Measurements from ENCODE around the gene ZNF45. TPM values are rescaled to one million over a fixed set of nuclear protein-coding genes. Genes with fewer than 3 reads are reported as not detected.

The ZNF45 gene
- 4.9 and 5.2 TPM in 2 replicates for total RNA-seq

DNA sequence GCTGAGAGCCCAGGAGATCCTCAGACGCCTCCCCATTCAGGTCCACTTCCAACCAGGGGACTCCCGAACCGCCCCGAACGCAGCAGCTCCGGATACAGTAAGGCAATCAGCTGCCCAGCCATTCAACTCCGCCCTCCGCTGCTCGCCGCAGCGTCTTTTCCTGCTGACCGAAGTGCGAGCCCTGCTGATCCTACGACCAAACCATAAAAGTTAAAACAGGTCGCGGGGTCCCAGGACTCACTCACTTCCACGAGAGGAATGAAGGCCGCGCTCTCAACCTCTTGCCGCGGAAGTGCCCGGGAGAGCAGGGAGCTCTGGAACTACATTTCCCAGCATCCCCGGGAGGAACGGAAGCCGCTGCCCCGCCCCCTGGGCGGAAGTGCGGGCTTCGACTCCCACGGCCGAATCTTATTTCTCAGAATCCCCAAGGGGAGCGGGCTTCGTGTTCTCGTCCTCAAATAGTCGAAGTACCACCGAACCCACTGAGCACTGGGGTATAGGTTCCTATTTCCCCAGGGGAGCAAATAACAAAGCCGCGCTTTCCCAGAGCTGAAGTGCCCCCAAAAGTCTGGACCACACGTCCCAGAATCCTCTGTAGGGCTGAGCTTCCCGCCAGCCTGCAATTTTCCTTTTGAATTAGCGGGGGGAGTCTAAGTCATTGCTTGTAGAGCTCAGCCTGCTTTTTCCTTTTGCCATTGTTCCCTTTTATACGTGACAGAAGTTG, at the start of gene ZNF45:
ZNF45 (minus strand) TSS at position 298 of the 724 bp plus-strand sequence. CDS start 13,097 bp downstream, outside the sequence.

DNA sequence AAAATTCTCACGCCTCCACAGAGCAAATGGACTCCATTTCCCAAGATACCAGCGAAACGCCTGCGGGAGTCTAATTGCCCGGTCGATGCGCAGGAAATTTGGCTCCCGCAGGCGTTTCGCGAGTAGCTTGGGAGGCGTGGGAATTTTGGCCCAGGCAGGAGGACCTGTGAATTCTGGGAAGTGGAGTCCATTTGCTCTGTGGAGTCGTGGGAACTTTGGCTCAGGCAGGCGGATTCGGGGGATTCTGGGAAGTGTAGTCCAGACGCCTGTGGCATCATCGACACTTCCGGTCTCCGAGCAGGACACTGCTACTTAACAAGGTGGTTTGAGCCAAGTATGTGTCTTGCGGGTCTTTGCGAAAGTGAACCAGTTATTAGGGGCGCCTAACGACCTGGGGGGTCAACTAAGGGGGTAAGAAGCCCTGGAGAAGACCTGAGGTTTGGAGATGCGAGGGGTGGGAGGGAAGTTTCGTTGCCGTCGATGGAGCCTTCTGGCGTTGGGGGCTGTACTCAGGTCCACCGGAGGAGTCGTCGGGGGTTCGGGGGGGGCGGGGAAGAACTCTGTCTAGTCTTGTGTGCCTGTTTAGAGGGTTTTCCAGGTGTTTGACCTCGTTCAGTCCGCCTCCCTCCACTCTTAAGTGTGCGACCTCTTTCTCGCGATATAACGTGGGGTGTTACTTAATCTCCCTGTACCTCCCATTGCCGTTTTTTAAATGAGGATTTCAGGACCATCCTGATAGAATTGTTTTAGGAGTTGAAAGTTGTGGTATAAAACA, 49.0 kb upstream of the ZNF45 start, which contains the start of gene ZNF155:
ZNF155 (plus strand) TSS at position 277 of the 775 bp plus-strand sequence. CDS start 4,356 bp downstream, outside the sequence.

DNA sequence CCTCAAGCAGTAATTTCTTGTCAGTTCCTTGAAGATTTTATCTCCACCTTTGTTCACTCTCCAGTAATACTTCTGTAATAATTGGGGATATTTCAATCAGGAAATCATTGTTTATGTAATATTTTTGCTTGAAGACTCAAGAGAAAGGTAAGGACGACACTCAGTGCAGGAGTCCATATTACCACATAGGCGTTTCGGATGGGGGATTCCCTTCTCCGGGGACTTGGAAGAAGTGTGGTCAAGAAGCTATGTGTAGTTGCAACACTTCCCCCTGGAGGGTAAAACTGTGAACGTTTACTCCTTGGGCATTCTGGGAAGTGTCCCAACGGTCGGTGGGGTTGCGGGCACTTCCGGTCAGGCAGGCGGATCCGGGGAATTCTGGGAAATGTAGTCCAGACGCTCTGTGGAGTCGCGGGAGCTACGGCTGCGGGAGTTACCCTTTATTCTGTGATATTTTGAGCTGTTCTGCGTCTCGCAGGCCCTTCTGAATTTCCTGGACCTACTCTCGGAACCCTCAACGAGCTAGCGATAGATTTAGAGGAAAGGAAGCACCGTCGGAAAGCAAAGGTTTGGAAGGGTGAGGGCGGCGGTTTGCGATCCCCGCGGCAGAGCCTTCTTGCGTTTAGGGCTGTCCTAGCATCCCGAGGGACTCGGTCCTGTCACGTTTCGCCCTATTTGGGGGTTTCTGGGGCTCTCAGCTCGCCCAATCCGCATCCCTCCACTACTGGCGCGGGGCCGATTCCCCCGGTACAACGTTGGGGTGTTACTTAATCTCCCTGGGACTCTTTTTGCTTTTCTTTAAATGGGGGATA, 16.0 kb upstream of the ZNF45 start, which contains the start of gene ZNF221:
ZNF221 (plus strand) TSS at position 395 of the 812 bp plus-strand sequence. CDS start 11,499 bp downstream, outside the sequence.

DNA sequence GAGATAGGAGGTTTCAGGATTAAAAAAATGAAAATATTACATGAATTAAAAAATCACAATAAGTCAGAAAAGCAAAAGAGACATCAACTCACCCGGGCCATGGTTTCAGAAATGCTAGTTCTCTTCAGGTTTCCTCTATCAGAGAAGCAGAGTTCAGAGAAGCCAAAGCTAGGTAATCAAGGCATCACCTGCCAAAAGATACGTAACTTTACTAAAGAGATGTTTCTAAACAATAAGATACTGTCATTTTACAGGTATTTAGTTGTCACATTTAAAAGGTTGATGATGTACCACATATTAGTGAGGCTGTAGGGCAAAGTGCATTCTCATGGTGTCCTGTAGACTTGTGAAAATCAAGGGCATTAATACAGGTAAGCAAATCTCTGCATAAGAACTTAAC, 51.2 kb downstream of the ZNF45 start, which contains the start of gene ZNF404:
ZNF404 (minus strand) TSS at position 101 of the 400 bp plus-strand sequence.

Other genes starting within 250 kb of the ZNF45 start
- not detected in 2 replicates for gene IRGC, start 219.2 kb downstream of the ZNF45 start, total RNA-seq
- gene SMG9, start 180.3 kb downstream of the ZNF45 start, total RNA-seq = 12.8 and 23.1 TPM in 2 replicates
- gene KCNN4, start 154.3 kb downstream of the ZNF45 start, total RNA-seq = 9.2 and 19.3 TPM in 2 replicates
- gene LYPD5, start 132.8 kb downstream of the ZNF45 start, total RNA-seq = 2.6 and 4.1 TPM in 2 replicates
- 2.6 and 4.8 TPM in 2 replicates for gene ZNF283, start 108.0 kb downstream of the ZNF45 start, total RNA-seq
- gene ZNF404, start 51.3 kb downstream of the ZNF45 start, total RNA-seq = 0.11 and 1.6 TPM in 2 replicates
- 1.1 and 1.9 TPM in 2 replicates for gene ZNF221, start 15.9 kb upstream of the ZNF45 start, total RNA-seq
- gene ZNF155, start 48.9 kb upstream of the ZNF45 start, total RNA-seq = 3.8 and 4.1 TPM in 2 replicates
- gene ZNF230, start 67.7 kb upstream of the ZNF45 start, total RNA-seq = 0.86 and 2.2 TPM in 2 replicates
- gene ZNF222, start 90.1 kb upstream of the ZNF45 start, total RNA-seq = 2.5 and 4.4 TPM in 2 replicates
- 2.2 and 4.3 TPM in 2 replicates for gene ZNF223, start 116.8 kb upstream of the ZNF45 start, total RNA-seq
- gene ZNF284, start 136.9 kb upstream of the ZNF45 start, total RNA-seq = 0.80 and 0.86 TPM in 2 replicates
- gene ZNF224, start 159.1 kb upstream of the ZNF45 start, total RNA-seq = 9.2 and 11.9 TPM in 2 replicates
- gene ZNF225, start 178.1 kb upstream of the ZNF45 start, total RNA-seq = 1.2 and 1.7 TPM in 2 replicates
- 2.0 and 2.6 TPM in 2 replicates for gene ZNF234, start 206.3 kb upstream of the ZNF45 start, total RNA-seq
- 5.2 and 15.1 TPM in 2 replicates for gene ZNF226, start 229.8 kb upstream of the ZNF45 start, total RNA-seq